Neural cell (in vitro differentiated cells): ENCODE results near the gene XCR1. TPM values are rescaled to one million over a fixed set of nuclear protein-coding genes. Genes with fewer than 3 reads are reported as not detected.

ENCODE experiments used
- H2AFZ ChIP-seq: fragments of 200-600, 300-800 bp; sonication (generic), shearing (Covaris generic); 2 replicates; pipeline ENCODE4 v1.6.0; 2014; ENCODE audit warnings: low read depth, mild to moderate bottlenecking, antibody characterized with exemption, low read length, moderate library complexity
- H3F3A ChIP-seq: fragments of 200-600 bp; shearing (Covaris generic); 2 replicates; pipeline ENCODE4 v1.6.1; 2016; ENCODE audit warnings: mild to moderate bottlenecking, moderate library complexity, mixed read lengths, antibody characterized with exemption, low read length; ENCODE audit not compliant: insufficient read depth, poor library complexity, severe bottlenecking
- H3K27ac ChIP-seq: fragments of 200-600, 300-800 bp; sonication (generic), shearing (Covaris generic); 2 replicates; pipeline ENCODE4 v1.5.1; 2014; ENCODE audit warnings: mild to moderate bottlenecking, low read length, moderate library complexity
- H3K27me3 ChIP-seq: fragments of 300-800, 200-600 bp; sonication (generic), shearing (Covaris generic); 2 replicates; pipeline ENCODE4 v1.6.0; 2014; ENCODE audit warnings: mild to moderate bottlenecking, low read depth, low read length, moderate library complexity; ENCODE audit not compliant: insufficient read depth
- H3K36me3 ChIP-seq: fragments of 300-800, 200-600 bp; sonication (generic), shearing (Covaris generic); 2 replicates; pipeline ENCODE4 v1.5.1; 2014; ENCODE audit warnings: mild to moderate bottlenecking, antibody characterized with exemption, low read length, moderate library complexity; ENCODE audit not compliant: insufficient read depth
- H3K4me2 ChIP-seq: fragments of 300-800, 200-600 bp; sonication (generic), shearing (Covaris generic); 2 replicates; pipeline ENCODE4 v1.6.0; 2014; ENCODE audit warnings: mild to moderate bottlenecking, low read length
- H3K4me3 ChIP-seq: fragments of 300-800, 200-600 bp; sonication (generic), shearing (Covaris generic); 2 replicates; pipeline ENCODE4 v1.5.1; 2014; ENCODE audit warnings: mild to moderate bottlenecking, low read length, moderate library complexity
- H3K79me2 ChIP-seq: fragments of 200-600 bp; shearing (Covaris generic); replicated peaks from 2 replicates; pipeline ENCODE4 v1.6.0; 2014; ENCODE audit warnings: mild to moderate bottlenecking, low read length, moderate library complexity; ENCODE audit not compliant: insufficient read depth
- H3K9ac ChIP-seq: fragments of 300-800, 200-600 bp; sonication (generic), shearing (Covaris generic); 2 replicates; pipeline ENCODE4 v1.6.1; 2016; ENCODE audit warnings: mild to moderate bottlenecking, low read length, mixed read lengths
- H3K9me2 ChIP-seq: fragments of 200-600 bp; shearing (Covaris generic); 2 replicates; pipeline ENCODE4 v1.6.1; 2016; ENCODE audit warnings: mild to moderate bottlenecking, low read length, mixed read lengths; ENCODE audit not compliant: insufficient read depth
- H3K9me3 ChIP-seq: fragments of 200-600, 300-800 bp; sonication (generic), shearing (Covaris generic); 2 replicates; pipeline ENCODE4 v1.6.1; 2016; ENCODE audit warnings: mild to moderate bottlenecking, mixed run types, low read length, moderate library complexity, mixed read lengths
- H4K20me1 ChIP-seq: fragments of 200-600 bp; shearing (Covaris generic); 2 replicates; pipeline ENCODE4 v1.6.1; 2016; ENCODE audit warnings: mild to moderate bottlenecking, mixed run types; ENCODE audit not compliant: insufficient read depth
- CTCF ChIP-seq: fragments of 450-650 bp; IDR thresholded peaks from 2 replicates; pipeline ENCODE4 v1.5.1; 2014; ENCODE audit warnings: antibody characterized with exemption, mild to moderate bottlenecking, moderate library complexity; ENCODE audit not compliant: poor library complexity, severe bottlenecking
- EP300 ChIP-seq: fragments of 450-650 bp; conservative IDR thresholded peaks from 2 replicates; pipeline ENCODE4 v1.6.1; 2014; ENCODE audit warnings: antibody characterized with exemption, mild to moderate bottlenecking, moderate library complexity; ENCODE audit not compliant: poor library complexity, severe bottlenecking
- EZH2 ChIP-seq: fragments of 200-600, 300-800 bp; shearing (Covaris generic), sonication (generic); IDR thresholded peaks from 2 replicates; pipeline ENCODE4 v1.6.1; 2014; ENCODE audit warnings: antibody characterized with exemption, low read length, borderline replicate concordance, mild to moderate bottlenecking; ENCODE audit not compliant: insufficient read depth, poor library complexity, severe bottlenecking
- MXI1 ChIP-seq: fragments of 450-650 bp; conservative IDR thresholded peaks from 2 replicates; pipeline ENCODE4 v1.6.1; 2014; ENCODE audit warnings: antibody characterized with exemption, mild to moderate bottlenecking; ENCODE audit not compliant: poor library complexity, severe bottlenecking
- POLR2AphosphoS5 ChIP-seq: IDR thresholded peaks from 2 replicates; pipeline ENCODE4 v1.6.1; 2012
- RAD21 ChIP-seq: fragments of 450-650 bp; conservative IDR thresholded peaks from 2 replicates; pipeline ENCODE4 v1.6.1; 2014; ENCODE audit warnings: antibody characterized with exemption, mild to moderate bottlenecking, moderate library complexity
- REST ChIP-seq: IDR thresholded peaks from 2 replicates; pipeline ENCODE4 v1.6.1; 2012; ENCODE audit warnings: borderline replicate concordance
- SMC3 ChIP-seq: fragments of 450-650 bp; conservative IDR thresholded peaks from 2 replicates; pipeline ENCODE4 v1.6.1; 2014; ENCODE audit warnings: antibody characterized with exemption, mild to moderate bottlenecking, moderate library complexity; ENCODE audit not compliant: poor library complexity
- TAF1 ChIP-seq: IDR thresholded peaks from 2 replicates; pipeline ENCODE4 v1.6.1; 2012; ENCODE audit warnings: low read depth
- polyA plus RNA-seq: library from polyadenylated mRNA; depleted of rRNA; stranded (reverse); fragments of >200 nt; gene quantifications from 2 replicates; pipeline ENCODE4 v1.2.3, GENCODE V29; 2014

XCR1 gene
- polyA plus RNA-seq, 1 donor from 2014 or later, result not detected

- H3F3A ChIP-seq, result no peaks in the 10 kb centered on the region
- H4K20me1 ChIP-seq, result no peaks in the 10 kb centered on the region
- no peaks in the 10 kb centered on the region for H3K9me3 ChIP-seq
- H3K36me3 ChIP-seq, result no peaks in the 10 kb centered on the region
- no peak overlapping the region for H3K27ac ChIP-seq
- H3K4me2 ChIP-seq, result no peak overlapping the region
- H3K9ac ChIP-seq, result no peak overlapping the region
- no peaks in the 10 kb centered on the region for H3K9me2 ChIP-seq
- no peak for TF ChIP-seq EP300
- no peak for TF ChIP-seq MXI1
- TF ChIP-seq RAD21, result no peak
- no peak for TF ChIP-seq EZH2
- no peak for TF ChIP-seq POLR2AphosphoS5
- TF ChIP-seq CTCF, result no peak
- TF ChIP-seq REST, result no peak
- no peak for TF ChIP-seq TAF1
- TF ChIP-seq SMC3, result no peak
- H3K4me3 ChIP-seq, result no peak overlapping the region
- H3K79me2 ChIP-seq, result no peaks in the 10 kb centered on the region
- H3K27me3 ChIP-seq, result no peaks in the 10 kb centered on the region
- H2AFZ ChIP-seq, result no peak overlapping the region
These were observed 38.9 kb downstream of the XCR1 start for GRCh38 chr3:45988362-45988761.

GRCh38 chr3:45987368-45988291, 39.7 kb downstream of the XCR1 start:
- Histone ChIP-seq H3K79me2 (no peaks in the 10 kb centered on the region), H2AFZ (no peak overlapping the region)

More at GRCh38 chr3:45987368-45988291, 39.7 kb downstream of the XCR1 start:
- Histone ChIP-seq H3K27ac (no peak overlapping the region), H3K4me3 (no peak overlapping the region), H3K4me2 (no peak overlapping the region), H3F3A (no peaks in the 10 kb centered on the region), H3K36me3 (no peaks in the 10 kb centered on the region), H3K9ac (no peak overlapping the region), H4K20me1 (no peaks in the 10 kb centered on the region), H3K9me2 (no peaks in the 10 kb centered on the region), H3K27me3 (no peaks in the 10 kb centered on the region), H3K9me3 (no peaks in the 10 kb centered on the region)
- TF ChIP-seq POLR2AphosphoS5, result no peak
